GM12873 (cell line): ENCODE data around the gene EEF2K.

ENCODE experiments used
- CTCF ChIP-seq: IDR thresholded peaks from 2 replicates; pipeline ENCODE4 v1.5.1; 2012; ENCODE audit warnings: low read depth, mild to moderate bottlenecking, moderate library complexity, low read length, control low read depth; ENCODE audit not compliant: insufficient read depth; ENCODE audit errors: missing control alignments

Gene EEF2K

GRCh38 chr16:22324787-22325597 is 118.9 kb downstream of the EEF2K start:
- TF ChIP-seq CTCF: no peak

GRCh38 chr16:22325598-22326368 is 119.7 kb downstream of the EEF2K start:
- no peak for TF ChIP-seq CTCF

- no peak for TF ChIP-seq CTCF
Measured at GRCh38 chr16:22326369-22326652, 120.2 kb downstream of the EEF2K start.

GRCh38 chr16:22326771-22327445 is 120.8 kb downstream of the EEF2K start:
- no peak for TF ChIP-seq CTCF

- TF ChIP-seq CTCF: no peak
Measured at GRCh38 chr16:22327446-22327775, 121.3 kb downstream of the EEF2K start.

GRCh38 chr16:22328081-22328725 is 122.1 kb downstream of the EEF2K start:
- no peak for TF ChIP-seq CTCF
